ENCODE results near the gene FZD1. TPM values are rescaled to one million over a fixed set of nuclear protein-coding genes. Genes with fewer than 3 reads are reported as not detected.
"Not testable (repeated sequence)": the region's sequence is repeated elsewhere in the genome, so short reads cannot be mapped to it uniquely, and the experiment has no call there.

FZD1 gene
- total RNA-seq, 1 donor from 2014 or later, result 0.66 TPM

GRCh38 chr7:91294639-91295220, 30.5 kb downstream of the FZD1 start:
- intact Hi-C loops (cut with micrococcal nuclease), result no loop called here

- intact Hi-C loops (cut with micrococcal nuclease), result no loop called here
Measured at GRCh38 chr7:91295576-91295975, 31.3 kb downstream of the FZD1 start.

- intact Hi-C loops (cut with micrococcal nuclease), result no loop called here
Measured at GRCh38 chr7:91297939-91298338, 33.7 kb downstream of the FZD1 start.

- intact Hi-C loops (cut with micrococcal nuclease), result no loop called here
Measured at GRCh38 chr7:91299952-91300775, 35.9 kb downstream of the FZD1 start.

- intact Hi-C loops (cut with micrococcal nuclease), result no loop called here
Measured at GRCh38 chr7:91302794-91303193, 38.6 kb downstream of the FZD1 start.

- intact Hi-C loops (cut with micrococcal nuclease), result no loop called here
Measured at GRCh38 chr7:91306266-91306665, 42.0 kb downstream of the FZD1 start.

GRCh38 chr7:91307467-91307866, 43.2 kb downstream of the FZD1 start:
- intact Hi-C loops (cut with micrococcal nuclease), result no loop called here

GRCh38 chr7:91308191-91308590, 44.0 kb downstream of the FZD1 start:
- intact Hi-C loops (cut with micrococcal nuclease), result not testable (repeated sequence)

- intact Hi-C loops (cut with micrococcal nuclease), result no loop called here
Measured at GRCh38 chr7:91310830-91311460, 46.7 kb downstream of the FZD1 start.

GRCh38 chr7:91311839-91312238, 47.6 kb downstream of the FZD1 start:
- intact Hi-C loops (cut with micrococcal nuclease), result no loop called here

- intact Hi-C loops (cut with micrococcal nuclease), result no loop called here
Measured at GRCh38 chr7:91313113-91313512, 48.9 kb downstream of the FZD1 start.

GRCh38 chr7:91314591-91315323, 50.5 kb downstream of the FZD1 start:
- intact Hi-C loops (cut with micrococcal nuclease), result no loop called here

GRCh38 chr7:91316426-91316825, 52.2 kb downstream of the FZD1 start:
- intact Hi-C loops (cut with micrococcal nuclease), result no loop called here

- intact Hi-C loops (cut with micrococcal nuclease), result no loop called here
Measured at GRCh38 chr7:91319351-91319750, 55.1 kb downstream of the FZD1 start.

- intact Hi-C loops (cut with micrococcal nuclease), result no loop called here
Measured at GRCh38 chr7:91320366-91321078, 56.3 kb downstream of the FZD1 start.

Data from T-helper 2 cell treated with Interferon-gamma antibody and Interleukin-4, amounts not matched to agents 100 ng/mL and 5 ng/mL, for 36 hours (primary cell).